CD1c-positive myeloid dendritic cell (primary cell): Measurements from ENCODE around the gene PCGF3.
A peak's percentile ranks its signal among the peaks of the same experiment; 100 is the strongest.
"Not testable (repeated sequence)": the region's sequence is repeated elsewhere in the genome, so short reads cannot be mapped to it uniquely, and the experiment has no call there.

Experiments
- DNase-seq: peaks from one replicate; pipeline ENCODE4 v3.0.0-alpha.2; 2016; ENCODE audit errors: extremely low spot score

Gene PCGF3

DNA sequence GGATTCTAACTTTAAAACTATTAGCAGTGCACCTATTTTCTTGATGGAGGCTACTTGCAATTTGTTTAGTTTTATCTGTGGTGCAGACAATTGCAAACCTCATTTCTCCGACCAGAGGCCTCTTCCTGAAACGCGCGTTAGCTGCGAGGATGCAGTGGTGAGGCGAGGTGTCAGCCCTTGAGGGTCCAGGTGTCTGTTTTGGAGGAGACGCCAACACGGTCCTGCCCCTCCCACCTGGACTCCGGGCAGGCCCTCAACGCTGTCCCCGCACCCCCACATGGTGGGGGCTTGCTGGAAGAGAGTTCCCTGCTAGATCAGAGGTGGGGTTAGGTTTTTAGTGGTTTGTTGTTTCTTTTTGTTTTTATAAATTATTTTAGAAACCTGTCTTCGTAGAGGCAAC, 34.4 kb downstream of the PCGF3 start:
- DNase-seq = no peak

DNA sequence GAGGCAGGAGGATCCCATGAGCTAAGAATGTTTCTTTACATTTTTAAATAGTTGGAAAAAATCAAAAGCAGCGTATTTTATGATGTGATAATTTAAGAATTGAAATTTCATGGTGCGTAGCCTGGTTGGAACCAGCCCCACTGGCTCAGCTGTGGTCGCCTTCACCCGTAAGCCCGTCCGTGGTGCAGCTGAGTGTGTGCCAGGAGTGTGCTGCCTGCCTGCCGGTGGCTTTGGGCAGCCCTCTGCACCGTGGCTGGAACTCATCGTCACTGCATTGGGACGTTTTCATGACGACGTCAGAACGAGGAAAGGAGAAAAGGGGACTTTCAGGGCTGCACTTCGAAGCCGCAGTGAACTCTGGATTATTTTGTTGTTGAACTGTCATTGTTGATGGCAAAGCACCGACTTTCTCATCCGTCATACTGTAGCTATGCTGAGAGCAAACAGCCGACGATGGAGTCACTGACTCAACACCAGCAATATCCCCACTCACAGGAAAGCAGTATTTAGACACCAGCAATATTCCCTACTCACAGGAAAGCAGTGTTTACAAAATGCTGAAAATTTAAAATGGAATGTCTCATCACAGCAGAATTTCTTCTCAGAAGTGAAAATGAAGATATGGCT, 35.1 kb downstream of the PCGF3 start:
- no peak for DNase-seq

DNA sequence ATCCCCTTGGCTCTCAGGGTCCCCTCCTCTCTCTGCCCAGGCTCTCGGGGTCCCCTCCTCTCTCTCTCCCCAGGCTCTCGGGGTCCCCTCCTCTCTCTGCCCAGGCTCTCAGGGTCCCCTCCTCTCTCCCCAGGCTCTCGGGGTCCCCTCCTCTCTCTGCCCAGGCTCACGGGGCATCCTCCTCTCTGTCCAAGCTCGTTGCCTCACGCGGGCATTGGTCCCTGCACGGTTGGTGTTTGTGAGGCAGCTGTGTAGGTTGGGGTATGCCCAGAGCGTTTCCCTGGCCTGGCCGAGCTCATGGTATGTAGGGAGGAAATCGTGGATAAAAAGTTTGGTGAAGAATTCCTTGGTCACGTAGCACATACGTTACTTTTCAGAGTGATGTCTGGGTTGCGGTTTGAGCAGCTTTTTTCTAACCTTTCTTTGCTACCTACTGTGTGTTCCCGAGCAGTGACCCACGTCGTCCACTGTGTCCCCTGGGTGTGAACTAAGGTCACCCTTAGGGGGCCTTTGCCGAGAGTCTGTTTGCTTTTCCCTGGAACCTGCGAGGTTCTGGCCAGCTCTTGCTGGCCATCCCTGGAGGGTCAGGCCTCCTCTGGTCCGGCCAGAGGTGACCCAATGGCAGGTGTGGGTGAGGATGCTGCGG, 36.6 kb downstream of the PCGF3 start:
- DNase-seq = no peak

DNA sequence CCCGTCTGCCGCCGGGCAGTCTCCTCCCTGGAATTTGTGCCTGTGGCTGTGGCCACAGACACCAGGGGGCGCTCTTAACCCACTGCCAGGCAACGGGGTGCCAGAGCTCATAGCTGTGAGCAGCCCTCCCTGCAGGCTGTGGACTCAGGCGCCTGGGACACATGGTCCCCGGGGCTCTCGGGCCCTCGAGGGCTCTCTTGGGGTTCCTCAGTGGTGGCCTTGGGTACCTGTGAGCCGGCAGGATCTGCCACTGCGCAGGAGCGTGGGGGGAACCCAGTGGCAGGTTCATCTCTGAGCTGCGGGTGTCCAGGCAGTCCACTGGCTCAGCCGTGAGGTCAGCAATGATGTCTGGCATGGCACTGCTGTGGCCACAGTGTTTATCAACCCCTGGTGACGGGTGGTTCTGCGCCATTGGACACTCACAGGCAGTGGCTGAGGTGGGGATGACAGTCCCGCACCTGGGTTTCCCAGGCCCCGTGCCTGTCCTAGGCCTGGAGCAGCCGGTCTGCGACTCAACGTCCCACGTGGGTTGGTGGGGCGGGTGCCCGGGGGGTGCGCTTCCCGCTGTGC, 37.2 kb downstream of the PCGF3 start:
- peak; percentile 63 for DNase-seq

DNA sequence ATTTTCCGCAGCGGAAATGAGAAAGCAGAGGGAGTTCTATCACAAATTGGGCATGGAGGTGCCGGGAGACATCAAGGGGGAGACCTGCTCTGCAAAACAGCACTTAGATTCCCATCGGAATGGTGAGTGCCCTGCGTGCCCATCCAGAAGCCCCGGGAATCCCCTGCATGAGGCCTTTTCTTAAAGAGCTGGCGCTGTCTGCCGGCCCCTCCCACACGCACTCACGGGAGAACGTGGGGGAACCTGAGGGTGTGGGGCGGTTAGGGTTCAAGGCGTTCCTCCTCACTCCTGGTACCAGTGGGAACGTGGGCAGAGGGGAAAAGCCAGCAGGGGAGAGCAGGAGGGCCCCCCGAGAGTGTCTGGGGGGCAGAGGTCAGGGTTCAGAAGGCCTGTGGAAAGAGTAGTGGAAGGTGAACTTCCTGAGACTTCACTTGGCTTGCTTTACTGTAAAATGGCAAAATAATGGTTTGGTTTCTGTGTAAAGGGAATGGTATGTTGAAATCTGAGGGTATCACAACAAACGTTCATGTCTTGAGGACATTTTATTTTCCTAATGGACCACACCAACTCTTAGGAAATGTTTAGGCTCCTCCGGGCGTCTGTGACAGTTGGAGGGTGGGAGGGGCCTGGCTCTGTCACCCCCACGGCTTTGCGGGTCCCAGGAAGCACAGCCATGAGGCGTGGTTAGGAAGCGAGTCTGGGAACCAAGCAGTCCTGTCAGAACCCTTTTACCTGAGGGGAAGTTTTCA, 38.0 kb downstream of the PCGF3 start:
- no peak for DNase-seq

DNA sequence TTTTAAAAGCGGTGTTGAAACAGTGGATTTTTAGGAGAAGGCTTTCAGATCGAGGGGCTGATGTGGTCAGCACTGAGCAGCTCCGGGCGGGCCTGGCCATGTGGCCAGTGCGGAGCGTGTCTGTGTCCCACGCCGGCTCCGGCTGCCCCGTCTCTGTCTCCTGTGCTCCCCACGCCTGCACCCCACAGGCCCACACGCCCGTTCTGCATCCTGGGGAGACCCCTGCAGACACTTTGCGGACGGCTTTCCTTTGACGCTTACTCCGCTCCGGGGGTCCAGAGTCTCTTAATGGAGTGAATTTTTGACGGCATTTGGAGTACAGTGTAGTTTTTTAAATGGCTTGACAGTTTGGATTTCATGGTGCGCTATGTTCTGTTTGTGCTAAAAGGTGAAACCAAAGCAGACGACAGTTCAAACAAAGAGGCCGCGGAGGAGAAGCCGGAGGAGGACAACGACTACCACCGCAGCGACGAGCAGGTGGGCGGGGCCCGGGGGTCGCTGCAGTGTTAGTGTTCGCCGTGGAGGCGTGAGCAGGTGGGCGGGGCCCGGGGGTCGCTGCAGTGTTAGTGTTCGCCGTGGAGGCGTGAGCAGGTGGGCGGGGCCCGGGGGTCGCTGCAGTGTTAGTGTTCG, 38.7 kb downstream of the PCGF3 start:
- no peak for DNase-seq

DNA sequence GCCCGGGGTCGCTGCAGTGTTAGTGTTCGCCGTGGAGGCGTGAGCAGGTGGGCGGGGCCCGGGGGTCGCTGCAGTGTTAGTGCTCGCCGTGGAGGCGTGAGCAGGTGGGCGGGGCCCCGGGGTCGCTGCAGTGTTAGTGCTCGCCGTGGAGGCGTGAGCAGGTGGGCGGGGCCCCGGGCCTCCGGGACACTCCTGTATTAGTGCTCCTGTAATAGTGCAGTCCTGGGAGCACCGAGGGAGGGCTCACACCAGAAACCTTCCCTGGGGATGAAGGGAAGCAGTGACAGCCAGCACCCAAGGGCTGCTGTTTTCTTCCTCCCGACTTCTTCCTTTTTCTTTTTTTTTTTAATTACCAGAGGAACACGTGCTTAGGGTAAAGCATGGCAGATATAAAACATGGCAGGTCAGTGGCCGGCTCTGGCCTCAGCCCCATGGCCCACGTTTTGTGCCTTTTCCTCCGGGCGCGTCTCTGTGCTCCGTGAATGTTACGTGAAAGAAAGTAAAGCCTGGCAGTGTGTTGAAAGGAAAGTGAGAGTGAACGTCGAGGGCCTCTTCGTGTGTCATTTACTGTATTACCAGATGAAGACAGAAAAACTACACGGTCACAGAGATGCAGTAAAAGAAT, 42.0 kb downstream of the PCGF3 start:
- no peak for DNase-seq

DNA sequence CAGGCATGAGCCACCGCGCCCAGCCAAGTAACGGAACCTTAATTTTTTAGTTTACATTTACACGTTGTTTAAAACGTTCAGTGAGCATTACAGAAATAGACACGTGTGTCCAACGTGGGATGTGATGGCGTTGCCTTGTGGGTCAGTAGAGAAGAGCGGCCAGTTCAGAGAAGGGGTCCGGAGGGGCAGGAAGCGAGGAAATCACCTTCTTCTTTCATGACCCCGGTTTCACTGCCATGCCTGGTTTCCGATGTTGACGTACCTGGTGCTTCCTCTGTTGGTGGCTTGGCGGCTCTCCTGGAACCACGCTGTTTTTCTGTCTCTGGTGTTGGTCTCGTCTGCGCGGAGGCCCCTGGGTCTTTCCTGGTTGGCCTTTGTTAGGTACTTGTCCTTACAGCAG, 42.8 kb downstream of the PCGF3 start:
- no peak for DNase-seq

DNA sequence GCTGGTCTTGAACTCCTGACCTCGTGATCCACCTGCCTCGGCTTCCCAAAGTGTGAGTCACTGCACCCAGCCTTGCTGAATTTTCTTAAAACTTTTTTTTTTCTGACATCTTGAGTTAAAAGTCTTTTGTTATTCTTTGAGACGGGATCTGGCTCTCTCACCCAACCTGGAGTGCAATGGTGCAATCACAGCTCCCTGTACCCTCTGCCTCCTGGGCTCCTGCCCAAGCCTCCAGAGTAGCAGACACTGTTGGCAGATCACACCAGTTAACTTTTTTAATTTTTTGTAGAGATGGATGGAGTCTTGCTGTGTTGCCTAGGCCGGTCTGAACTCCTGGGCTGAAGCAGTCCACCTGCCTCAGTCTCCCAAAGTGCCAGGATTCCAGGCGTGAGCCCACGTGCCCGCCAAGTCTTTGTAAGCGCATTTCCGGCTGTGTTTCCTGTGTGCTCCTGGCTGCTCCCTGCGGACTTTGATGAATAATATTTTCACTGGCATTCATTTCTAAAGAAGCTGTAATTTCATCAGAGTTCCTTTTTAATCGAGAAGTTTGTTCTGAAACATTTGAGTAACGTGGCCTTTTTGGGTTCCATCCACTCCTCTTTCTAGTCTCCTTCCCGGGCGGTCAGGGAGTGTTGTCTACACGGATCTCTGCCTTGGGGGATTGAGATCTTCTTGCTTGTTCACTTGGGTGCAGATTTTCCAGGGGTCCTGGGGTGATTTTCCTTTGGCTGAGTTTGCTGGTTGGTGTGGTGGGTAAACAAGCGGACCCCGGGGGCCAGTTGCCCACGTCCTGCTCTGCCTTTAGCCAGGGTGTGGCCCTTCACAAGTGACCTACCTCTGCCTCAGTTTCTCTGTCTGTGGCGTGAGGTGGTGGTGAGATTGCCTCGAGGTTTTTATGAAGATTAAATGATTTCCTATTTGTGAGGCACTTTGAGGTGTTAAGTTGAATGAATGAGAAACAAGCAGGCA, 44.4 kb downstream of the PCGF3 start:
- DNase-seq = no peak

DNA sequence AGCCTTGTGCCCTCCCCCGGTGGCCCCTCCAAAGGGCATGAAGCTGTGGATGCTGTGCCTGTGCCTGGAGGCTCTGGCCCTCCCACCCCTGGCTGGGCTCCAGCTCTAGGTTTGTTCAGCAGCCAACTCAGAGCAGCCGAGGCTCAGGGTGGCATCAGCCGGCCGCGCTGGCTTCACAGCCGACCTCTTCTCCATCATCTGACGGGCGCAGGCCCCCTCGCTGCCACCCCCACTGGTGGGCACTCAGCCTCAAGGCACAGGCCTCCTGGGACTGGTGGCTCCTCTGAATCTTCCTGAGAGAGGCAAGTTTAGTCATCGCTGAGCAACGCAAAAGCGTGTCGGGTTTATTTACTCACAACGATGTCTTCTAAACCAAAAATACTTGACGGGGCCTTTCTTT, 46.0 kb downstream of the PCGF3 start:
- no peak for DNase-seq

DNA sequence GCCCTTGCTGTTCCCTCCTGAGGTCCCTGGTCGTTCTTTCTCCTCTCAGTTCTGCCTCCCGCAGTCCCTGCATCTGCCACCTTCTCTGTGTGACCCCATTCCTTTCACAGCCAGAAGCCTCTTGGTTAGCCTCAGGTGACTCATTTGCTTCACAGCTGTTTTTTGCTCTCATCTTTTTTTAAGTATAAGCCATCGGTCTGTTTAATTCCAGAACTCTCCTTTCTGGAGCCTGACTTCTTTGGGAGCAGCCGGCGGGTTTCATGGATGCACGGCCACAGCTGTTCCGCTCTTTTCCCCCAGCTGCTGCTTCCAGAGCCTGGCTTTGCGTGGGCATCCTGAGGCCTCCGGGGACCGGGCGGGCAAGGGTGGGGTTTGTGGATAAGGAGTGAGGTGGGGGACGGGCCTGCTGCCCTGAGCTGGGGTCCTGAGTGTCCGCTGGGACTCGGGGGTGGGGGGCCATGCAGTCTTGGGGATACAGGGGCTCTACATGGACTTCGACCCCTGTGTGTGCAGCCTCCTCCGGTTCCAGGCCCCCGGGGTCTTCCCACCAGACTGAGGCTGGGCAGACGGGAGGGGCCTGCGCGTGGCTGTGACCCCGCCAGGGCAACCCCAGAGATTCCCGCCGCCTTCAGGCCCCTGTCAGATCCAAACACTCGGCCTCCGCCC, 46.7 kb downstream of the PCGF3 start:
- DNase-seq = no peak

DNA sequence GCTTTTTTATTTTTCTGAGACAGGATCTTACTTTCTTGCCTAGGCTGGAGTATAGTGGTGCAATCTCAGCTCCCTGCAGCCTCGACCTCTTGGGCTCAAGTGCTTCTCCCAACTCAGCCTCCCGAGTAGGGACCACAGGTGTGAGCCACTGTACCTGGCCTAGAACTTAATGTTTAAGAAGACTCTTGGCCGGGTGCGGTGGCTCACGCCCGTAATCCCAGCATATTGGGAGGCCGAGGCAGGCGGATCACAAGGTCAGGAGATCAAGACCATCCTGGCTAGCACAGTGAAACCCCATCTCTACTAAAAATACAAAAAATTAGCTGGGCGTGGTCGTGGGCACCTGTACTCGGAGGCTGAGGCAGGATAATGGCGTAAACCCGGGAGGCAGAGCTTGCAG, 47.6 kb downstream of the PCGF3 start:
- not testable (repeated sequence) for DNase-seq

DNA sequence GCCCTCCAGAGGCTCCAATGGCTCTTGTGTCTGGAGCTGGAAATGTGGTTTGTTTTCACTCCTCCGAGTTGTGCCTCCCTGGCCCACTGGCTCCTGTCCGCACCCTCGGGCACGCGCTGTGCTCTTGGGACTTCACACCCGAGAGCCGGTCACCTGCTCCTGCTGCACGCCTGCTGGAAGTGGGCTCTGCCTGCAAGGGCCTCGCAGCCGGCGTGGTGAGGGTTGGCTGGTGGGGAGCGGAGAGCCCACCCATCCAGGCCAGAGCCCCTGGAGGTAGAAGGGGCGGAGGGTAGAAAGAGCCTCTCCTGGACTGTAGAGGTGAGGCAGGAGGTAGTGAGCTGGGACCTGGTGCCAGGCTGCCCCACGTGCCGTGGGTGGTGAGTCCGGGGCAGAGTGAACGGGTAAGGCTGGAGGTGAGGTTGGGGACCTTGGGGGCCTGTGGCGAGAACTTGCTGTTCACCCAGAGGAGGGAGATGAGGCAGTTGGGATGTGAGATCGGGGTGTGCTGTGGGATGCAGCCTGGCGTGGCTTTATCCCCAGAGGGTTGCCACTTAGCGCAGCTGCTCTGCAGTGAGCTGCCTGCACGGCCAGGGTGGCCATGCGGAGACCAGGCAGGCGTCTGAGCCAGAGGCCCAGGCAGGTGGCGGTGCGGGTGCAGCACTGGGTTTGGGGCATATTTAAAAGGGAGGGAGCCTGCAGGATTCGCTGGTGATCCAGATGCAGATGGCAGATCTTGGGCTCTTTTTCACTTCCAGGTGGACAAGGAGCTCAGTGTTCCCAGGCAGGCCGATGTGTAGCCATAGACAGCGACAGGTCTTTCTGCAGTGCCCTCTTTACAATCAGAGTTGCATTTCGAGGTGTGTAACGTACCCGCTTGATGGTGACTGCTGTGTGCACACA, 48.8 kb downstream of the PCGF3 start:
- no peak for DNase-seq

DNA sequence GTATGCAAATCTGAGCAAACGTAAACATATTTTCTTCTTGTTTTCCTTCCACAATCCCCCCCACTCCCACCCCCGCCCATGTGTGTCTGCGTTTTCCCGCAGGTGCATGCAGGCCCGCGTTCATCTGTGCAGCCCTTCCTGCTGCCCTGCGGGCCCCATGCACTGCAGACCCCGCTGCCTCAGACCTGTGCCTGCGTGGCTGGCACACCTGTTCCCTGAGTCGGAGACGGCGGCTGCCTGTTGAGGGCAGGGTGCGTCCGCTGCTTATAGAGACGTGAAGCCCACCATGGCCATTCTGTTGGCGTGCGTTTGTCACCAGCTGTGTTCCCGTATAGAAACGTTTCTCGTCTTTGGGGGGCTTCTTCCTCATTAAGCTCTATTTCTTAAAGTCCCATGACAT, 51.5 kb downstream of the PCGF3 start:
- no peak for DNase-seq

DNA sequence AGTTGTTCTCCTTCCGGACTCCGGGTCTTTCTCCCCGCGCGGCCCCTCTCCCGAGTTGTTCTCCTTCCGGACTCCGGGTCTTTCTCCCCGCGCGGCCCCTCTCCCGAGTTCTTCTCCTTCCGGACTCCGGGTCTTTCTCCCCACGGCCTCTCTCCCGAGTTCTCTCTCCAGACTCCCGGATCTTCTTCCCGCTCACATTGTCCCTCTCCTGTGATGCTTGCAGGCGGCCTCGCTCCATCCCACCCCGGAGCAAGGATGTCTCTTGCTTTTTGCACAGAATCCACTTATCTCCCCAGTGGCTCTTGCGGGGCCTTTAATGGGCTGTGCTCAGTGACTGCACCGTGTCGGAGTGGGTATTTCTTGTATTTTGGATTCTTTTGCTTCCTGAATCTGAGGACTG, 54.2 kb downstream of the PCGF3 start:
- DNase-seq = not testable (repeated sequence)

DNA sequence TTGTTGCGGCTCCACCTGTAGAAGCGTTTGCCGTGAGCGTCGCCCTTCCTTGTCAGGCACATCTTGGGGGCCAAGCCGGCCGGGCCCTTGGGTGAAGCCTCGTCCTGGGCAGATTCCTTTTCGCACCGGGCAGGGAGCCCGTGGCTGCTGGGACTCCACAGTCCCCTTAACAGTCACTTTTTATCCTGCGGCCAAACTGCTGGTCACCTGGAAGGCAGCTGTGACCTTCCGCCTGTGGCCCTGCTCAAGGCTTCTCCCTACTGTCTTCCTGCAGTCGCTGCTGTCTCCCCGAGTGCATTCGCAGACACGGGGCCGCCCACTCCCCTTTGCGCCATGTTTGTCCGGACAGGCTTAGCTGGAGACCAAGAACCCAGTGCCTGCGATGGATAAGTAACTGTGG, 55.0 kb downstream of the PCGF3 start:
- no peak for DNase-seq

DNA sequence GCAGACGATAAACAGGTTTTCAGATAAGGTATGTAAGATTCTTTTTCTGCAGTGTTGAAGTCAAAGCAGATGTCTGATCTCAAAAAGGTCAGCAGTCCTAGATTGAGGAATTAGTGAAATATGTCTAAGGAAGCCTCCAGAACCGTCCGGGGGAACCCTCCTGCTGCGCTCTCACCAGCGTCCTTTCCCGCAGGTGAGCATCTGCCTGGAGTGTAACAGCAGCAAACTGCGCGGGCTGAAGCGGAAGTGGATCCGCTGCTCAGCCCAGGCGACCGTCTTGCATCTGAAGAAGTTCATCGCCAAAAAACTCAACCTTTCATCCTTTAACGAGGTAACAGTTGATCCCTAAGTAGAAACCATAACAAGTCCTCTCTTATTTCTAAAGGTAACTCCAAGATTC, 55.5 kb downstream of the PCGF3 start:
- DNase-seq = no peak

DNA sequence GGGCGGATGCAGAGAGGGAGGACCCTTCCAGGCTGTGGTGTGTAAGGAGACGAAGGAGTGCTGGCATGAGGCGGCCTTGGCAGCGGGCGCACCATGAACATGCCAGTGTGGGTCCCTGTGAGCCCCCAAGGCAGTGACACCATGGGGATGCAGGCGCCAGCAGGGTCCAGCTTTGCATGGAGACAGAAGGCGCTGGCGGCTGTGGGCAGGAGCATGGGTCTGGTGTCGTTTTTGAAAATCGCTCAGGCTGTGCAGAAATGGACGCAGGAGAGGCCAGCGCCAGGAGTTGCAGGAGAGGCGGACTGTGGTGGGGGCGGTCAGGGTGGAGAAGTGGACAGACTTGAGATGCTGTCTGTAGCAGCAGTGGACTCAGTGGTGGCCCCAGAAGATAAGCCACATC, 56.1 kb downstream of the PCGF3 start:
- DNase-seq = no peak
